ENCODE data around the gene AFP.
"Not testable (repeated sequence)": the region's sequence is repeated elsewhere in the genome, so short reads cannot be mapped to it uniquely, and the experiment has no call there.

AFP gene

GRCh38 chr4:73435984-73436383 is at the start of gene AFP:
Gene AFP, plus strand, starts transcription at chr4:73436221. Its CDS starts 42 bp downstream, at chr4:73436263.
- no peak for DNase-seq

- no peak for DNase-seq
Measured at GRCh38 chr4:73387552-73387951, 48.5 kb upstream of the AFP start.

GRCh38 chr4:73388887-73389286 is 47.1 kb upstream of the AFP start:
- no peak for DNase-seq

- not testable (repeated sequence) for DNase-seq
Measured at GRCh38 chr4:73389663-73390062, 46.4 kb upstream of the AFP start.

GRCh38 chr4:73391774-73392173 is 44.2 kb upstream of the AFP start:
- no peak for DNase-seq

GRCh38 chr4:73392936-73393335 is 43.1 kb upstream of the AFP start:
- no peak for DNase-seq

- DNase-seq, result no peak
Measured at GRCh38 chr4:73396304-73396703, 39.7 kb upstream of the AFP start.

- no peak for DNase-seq
Measured at GRCh38 chr4:73396993-73397972, 38.7 kb upstream of the AFP start.

GRCh38 chr4:73401412-73401811 is 34.6 kb upstream of the AFP start:
- no peak for DNase-seq

GRCh38 chr4:73404042-73404441 is 32.0 kb upstream of the AFP start, which contains the start of gene ALB:
Gene ALB, plus strand, starts transcription at chr4:73404287. Its CDS starts 41 bp downstream, at chr4:73404328.
- no peak for DNase-seq

- DNase-seq, result no peak
Measured at GRCh38 chr4:73404457-73404856, 31.6 kb upstream of the AFP start.

- no peak for DNase-seq
Measured at GRCh38 chr4:73405138-73405537, 30.9 kb upstream of the AFP start.

GRCh38 chr4:73406548-73406875 is 29.5 kb upstream of the AFP start:
- no peak for DNase-seq

GRCh38 chr4:73407227-73407673 is 28.8 kb upstream of the AFP start:
- no peak for DNase-seq

- DNase-seq, result no peak
Measured at GRCh38 chr4:73408181-73408867, 27.7 kb upstream of the AFP start.

- DNase-seq, result no peak
Measured at GRCh38 chr4:73409012-73409862, 26.8 kb upstream of the AFP start.

GRCh38 chr4:73409978-73410548 is 26.0 kb upstream of the AFP start:
- no peak for DNase-seq

- no peak for DNase-seq
Measured at GRCh38 chr4:73410916-73411730, 24.9 kb upstream of the AFP start.

GRCh38 chr4:73411731-73412414 is 24.1 kb upstream of the AFP start:
- DNase-seq, result no peak

GRCh38 chr4:73413294-73413755 is 22.7 kb upstream of the AFP start:
- no peak for DNase-seq

- no peak for DNase-seq
Measured at GRCh38 chr4:73414936-73415271, 21.1 kb upstream of the AFP start.

Data from NCI-H2227 treated with DMSO at 0.1 percent for 48 hours (cell line).